Endothelial cell of umbilical vein (primary cell): ENCODE measurements around the gene MBD5. TPM values are rescaled to one million over a fixed set of nuclear protein-coding genes. Genes with fewer than 3 reads are reported as not detected.

Experiments used
- BruUV-seq: library from RNA; stranded (reverse); fragments of 400-500 nt; replicated peaks from 2 replicates; lab custom pipeline; 2021; lab: Mats Ljungman, UMichigan
- CTCF ChIA-PET: fragments of 300-600, 350-600 bp; sonication (Branson Sonifier 250); formaldehyde crosslinking; loops from one replicate; lab custom pipeline; 2021; ENCODE audit warnings: antibody characterized with exemption, inconsistent platforms; lab: Charles Lee
- POLR2A ChIA-PET: fragments of 300-600, 350-600 bp; sonication (Branson Sonifier 250); formaldehyde crosslinking; loops from one replicate; lab custom pipeline; 2021; ENCODE audit warnings: antibody characterized with exemption, inconsistent platforms; lab: Charles Lee
- DNase-seq: peaks from one replicate; pipeline ENCODE4 v3.0.0-alpha.2; 2011; ENCODE audit warnings: low read depth, low spot score
- FAIRE-seq: peaks from 2 replicates; lab custom pipeline; 2011; peaks lifted over from hg19 to GRCh38; lab: Jason Lieb, UNC
- H2AFZ ChIP-seq: 2 replicates; pipeline ENCODE4 v1.6.0; 2012; ENCODE audit warnings: low read depth, low read length, control low read depth, inconsistent platforms
- H3K27ac ChIP-seq: 2 replicates; pipeline ENCODE4 v1.5.1; 2011; ENCODE audit warnings: low read depth, mild to moderate bottlenecking, control low read depth, low read length, moderate library complexity; ENCODE audit not compliant: insufficient read depth
- H3K27me3 ChIP-seq, 2 experiments: 2 replicates each; pipeline versions ENCODE4 v1.6.0 to v1.6.1; 2011; ENCODE audit warnings: low read length in 2 of 2, mixed read lengths in 1 of 2; ENCODE audit not compliant: control insufficient read depth in 2 of 2, insufficient read depth in 2 of 2
- H3K36me3 ChIP-seq, 2 experiments: 2 replicates in 1 of 2; 3 replicates in 1 of 2; pipeline ENCODE4 v1.5.1; 2011; ENCODE audit warnings: low read length in 2 of 2, mild to moderate bottlenecking in 1 of 2, moderate library complexity in 1 of 2; ENCODE audit not compliant: control insufficient read depth in 2 of 2, insufficient read depth in 2 of 2; ENCODE audit errors: extremely low read depth in 1 of 2
- H3K4me1 ChIP-seq: 3 replicates; pipeline ENCODE4 v1.5.1; 2011; ENCODE audit warnings: mild to moderate bottlenecking, low read length; ENCODE audit not compliant: control insufficient read depth, insufficient read depth; ENCODE audit errors: extremely low read depth
- H3K4me2 ChIP-seq: 2 replicates; pipeline ENCODE4 v1.6.1; 2011; ENCODE audit warnings: low read length, control low read depth, mixed read lengths; ENCODE audit not compliant: insufficient read depth
- H3K4me3 ChIP-seq, 3 experiments: fragments of 200-600 bp in 1 of 3; sonication (generic), shearing (Covaris generic) in 1 of 3; replicated peaks in 1 of 3; 2 replicates each; pipeline ENCODE4 v1.5.1; 2011 to 2016; ENCODE audit warnings: control low read depth in 3 of 3, low read length in 3 of 3, mild to moderate bottlenecking in 2 of 3, inconsistent platforms in 1 of 3, low read depth in 1 of 3, moderate library complexity in 1 of 3; ENCODE audit not compliant: insufficient read depth in 1 of 3
- H3K79me2 ChIP-seq: 2 replicates; pipeline ENCODE4 v1.6.0; 2012; ENCODE audit warnings: low read length, inconsistent platforms; ENCODE audit not compliant: control insufficient read depth, insufficient read depth
- H3K9ac ChIP-seq: replicated peaks from 2 replicates; pipeline ENCODE3; 2011; ENCODE audit warnings: low read length, control low read depth; ENCODE audit not compliant: insufficient read depth; ENCODE audit errors: extremely low read depth
- H3K9me1 ChIP-seq: replicated peaks from 3 replicates; pipeline ENCODE4 v1.6.0; 2011; ENCODE audit warnings: mild to moderate bottlenecking, low read length; ENCODE audit not compliant: control insufficient read depth, insufficient read depth; ENCODE audit errors: extremely low read depth
- H3K9me3 ChIP-seq: replicated peaks from 2 replicates; pipeline ENCODE4 v1.5.1; 2012; ENCODE audit warnings: low read length, inconsistent platforms; ENCODE audit not compliant: control insufficient read depth, insufficient read depth
- H4K20me1 ChIP-seq: replicated peaks from 2 replicates; pipeline ENCODE3; 2011; ENCODE audit warnings: mild to moderate bottlenecking, low read length; ENCODE audit not compliant: control insufficient read depth, insufficient read depth; ENCODE audit errors: extremely low read depth
- CTCF ChIP-seq, 2 donors: IDR thresholded peaks; 1 replicate in 1 of 2; 2 replicates in 1 of 2; pipeline ENCODE4 v1.5.1; 2011; ENCODE audit warnings: low read length in 2 of 2, mild to moderate bottlenecking in 2 of 2, moderate library complexity in 2 of 2, control low read depth in 1 of 2, inconsistent platforms in 1 of 2, low read depth in 1 of 2; ENCODE audit not compliant: insufficient read depth in 1 of 2; ENCODE audit errors: extremely low read depth in 1 of 2
- GATA2 ChIP-seq: IDR thresholded peaks from 2 replicates; pipeline ENCODE4 v1.7.0; 2011; ENCODE audit warnings: low read depth, mild to moderate bottlenecking, moderate library complexity, mixed read lengths, low read length; ENCODE audit not compliant: insufficient read length, insufficient read depth
- JUN ChIP-seq: IDR thresholded peaks from 2 replicates; pipeline ENCODE4 v1.6.1; 2011; ENCODE audit warnings: borderline replicate concordance, low read depth; ENCODE audit not compliant: insufficient read length, insufficient read depth
- MAX ChIP-seq: IDR thresholded peaks from 2 replicates; pipeline ENCODE4 v1.6.1; 2011; ENCODE audit not compliant: insufficient read depth, insufficient read length
- POLR2A ChIP-seq: IDR thresholded peaks from 2 replicates; pipeline ENCODE4 v1.6.1; 2012; ENCODE audit warnings: low read depth, mild to moderate bottlenecking, control low read depth, low read length
- POLR2AphosphoS5 ChIP-seq: IDR thresholded peaks from 2 replicates; pipeline ENCODE4 v1.6.1; 2012; ENCODE audit warnings: low read depth, mild to moderate bottlenecking, control low read depth, low read length, moderate library complexity; ENCODE audit not compliant: insufficient read depth
- dilution Hi-C: fragments of 300-500 bp; cut with MboI; formaldehyde crosslinking; loops from one replicate; pipeline ENCODE4 v1.15.0; 2019; ENCODE audit warnings: low sequenced_read_pairs; ENCODE audit not compliant: extremely low pct_ligation_motif_present
- intact Hi-C: fragments of 100-400 bp; cut with micrococcal nuclease; formaldehyde crosslinking; loops from one replicate; pipeline ENCODE4 v1.10.0; 2022
- polyA plus RNA-seq, 4 experiments: library from polyadenylated mRNA; depleted of rRNA in 3 of 4; stranded (reverse) in 3 of 4; unstranded in 1 of 4; fragments of >200 nt; gene quantifications; 2 replicates each; pipeline versions ENCODE4 v1.2.1 to v1.2.3, GENCODE V29; 2011 to 2012; ENCODE audit warnings: missing spikeins in 1 of 4
- total RNA-seq: library from RNA; stranded (reverse); gene quantifications from 2 replicates; pipeline ENCODE4 v1.2.3, GENCODE V29; 2021

MBD5 gene
- total and polyA plus RNA-seq, 2 donors (not counting 3 experiments of a cell fraction or from before 2014, with no cell fraction given): 11.3 to 37.0 TPM

GRCh38 chr2:148179724-148180123, 158.8 kb downstream of the MBD5 start:
- FAIRE-seq (no peak), DNase-seq (no peak)
- Histone ChIP-seq H3K27me3 (no peaks in the 10 kb centered on the region), H3K4me1 (no peaks in the 10 kb centered on the region), H3K4me2 (no peak overlapping the region), H3K9me3 (no peaks in the 10 kb centered on the region), H3K9me1 (no peaks in the 10 kb centered on the region), H3K36me3 (no peaks in the 10 kb centered on the region), H3K79me2 (no peaks in the 10 kb centered on the region), H4K20me1 (no peaks in the 10 kb centered on the region), H3K4me3 (no peak overlapping the region), H3K27ac (no peak overlapping the region), H3K9ac (no peak overlapping the region), H2AFZ (no peak overlapping the region)
- TF ChIP-seq CTCF (IDR thresholded peaks at IDR 0.05; ENCODE audit: extremely low read depth in 1 of 2, insufficient read depth in 1 of 2, low read depth in 1 of 2, low read length in 2 of 2) (no peak), POLR2AphosphoS5 (no peak), MAX (no peak), POLR2A (no peak), GATA2 (no peak)
- ChIA-PET POLR2A (no interaction called here), CTCF (no interaction called here)
- no TSS peak for BruUV-seq
- intact Hi-C loops: no loop called here
- dilution Hi-C loops: no loop called here

GRCh38 chr2:148184976-148185375, 164.1 kb downstream of the MBD5 start:
- Histone ChIP-seq H3K9me3 (no peaks in the 10 kb centered on the region), H2AFZ (no peak overlapping the region), H3K36me3 (no peaks in the 10 kb centered on the region), H3K4me2 (no peak overlapping the region), H3K9ac (no peak overlapping the region), H3K4me3 (no peak overlapping the region), H3K79me2 (no peaks in the 10 kb centered on the region), H3K4me1 (no peaks in the 10 kb centered on the region), H3K27ac (no peak overlapping the region), H3K27me3 (no peaks in the 10 kb centered on the region), H3K9me1 (no peaks in the 10 kb centered on the region), H4K20me1 (no peaks in the 10 kb centered on the region)
- ChIA-PET POLR2A (no interaction called here), CTCF (interaction anchor here (1.0 kb wide), 1 partner anchor 195 kb away, joined by 3 read pairs; no protein-coding TSS in a partner anchor)
- BruUV-seq: no TSS peak
- dilution Hi-C loops: no loop called here
- FAIRE-seq (no peak), DNase-seq (no peak)
- TF ChIP-seq CTCF (IDR thresholded peaks at IDR 0.05; ENCODE audit: extremely low read depth in 1 of 2, insufficient read depth in 1 of 2, low read depth in 1 of 2, low read length in 2 of 2): no peak
- TF ChIP-seq JUN: no peak
- intact Hi-C loops: no loop called here
